GM21737 (cell line): ENCODE measurements around the gene CD164.

ENCODE experiments used
- ATAC-seq: cut with Tn5 transposase; IDR thresholded peaks from one replicate; pipeline ENCODE4 v1.9.1; 2021; ENCODE audit warnings: mild to moderate bottlenecking, moderate library complexity; ENCODE audit not compliant: unreplicated experiment

CD164 gene

GRCh38 chr6:109381747-109382575 lies at the start of gene CD164:
Gene CD164, minus strand, starts transcription at chr6:109382467. Its CDS starts 89 bp downstream, at chr6:109382378.
- ATAC-seq: peak; percentile 49

GRCh38 chr6:109429496-109429895 lies 47.2 kb upstream of the CD164 start:
- ATAC-seq: no peak

GRCh38 chr6:109428889-109429477 lies 46.7 kb upstream of the CD164 start:
- no peak for ATAC-seq

- ATAC-seq: no peak
Observed at GRCh38 chr6:109424946-109425345, 42.7 kb upstream of the CD164 start.

- ATAC-seq: no peak
Observed at GRCh38 chr6:109421184-109421583, 38.9 kb upstream of the CD164 start.

GRCh38 chr6:109420751-109421150 lies 38.5 kb upstream of the CD164 start:
- ATAC-seq: no peak

- no peak for ATAC-seq
Observed at GRCh38 chr6:109417646-109418045, 35.4 kb upstream of the CD164 start.

- ATAC-seq: no peak
Observed at GRCh38 chr6:109411034-109411433, 28.8 kb upstream of the CD164 start.

- ATAC-seq: no peak
Observed at GRCh38 chr6:109406196-109406595, 23.9 kb upstream of the CD164 start.

- ATAC-seq: no peak
Observed at GRCh38 chr6:109397020-109397419, 14.8 kb upstream of the CD164 start.

- no peak for ATAC-seq
Observed at GRCh38 chr6:109396046-109396718, 13.9 kb upstream of the CD164 start.

- no peak for ATAC-seq
Observed at GRCh38 chr6:109393886-109394281, 11.6 kb upstream of the CD164 start.

GRCh38 chr6:109393157-109393885 lies 11.1 kb upstream of the CD164 start:
- no peak for ATAC-seq

GRCh38 chr6:109389650-109390274 lies 7.5 kb upstream of the CD164 start:
- ATAC-seq: no peak

- no peak for ATAC-seq
Observed at GRCh38 chr6:109388265-109388664, 6.0 kb upstream of the CD164 start.

GRCh38 chr6:109383438-109383940 lies 1.2 kb upstream of the CD164 start:
- ATAC-seq: no peak

- peak; percentile 63 for ATAC-seq
Observed at GRCh38 chr6:109382576-109383437, 540 bp upstream of the CD164 start.

GRCh38 chr6:109381061-109381746 lies 1.1 kb downstream of the CD164 start:
- ATAC-seq: no peak

GRCh38 chr6:109379711-109380110 lies 2.6 kb downstream of the CD164 start:
- ATAC-seq: no peak
